ENCODE results near the gene FGGY.
A peak's percentile ranks its signal among the peaks of the same experiment; 100 is the strongest.
"Not testable (repeated sequence)": the region's sequence is repeated elsewhere in the genome, so short reads cannot be mapped to it uniquely, and the experiment has no call there.

The FGGY gene

GRCh38 chr1:59296358-59297256 is at the start of gene FGGY:
TSS of gene FGGY (plus strand) at chr1:59297094. CDS start at chr1:59321550, 24,456 bp downstream.
- DNase-seq = peak; percentile 96

- DNase-seq = no peak
Observed at GRCh38 chr1:59248758-59249157, 48.1 kb upstream of the FGGY start.

- DNase-seq = no peak
Observed at GRCh38 chr1:59249396-59250137, 47.3 kb upstream of the FGGY start.

GRCh38 chr1:59251061-59251460 is 45.8 kb upstream of the FGGY start:
- DNase-seq = not testable (repeated sequence)

GRCh38 chr1:59256429-59256828 is 40.5 kb upstream of the FGGY start:
- not testable (repeated sequence) for DNase-seq

- DNase-seq = no peak
Observed at GRCh38 chr1:59258412-59259032, 38.4 kb upstream of the FGGY start.

- DNase-seq = no peak
Observed at GRCh38 chr1:59261537-59261936, 35.4 kb upstream of the FGGY start.

- no peak for DNase-seq
Observed at GRCh38 chr1:59262631-59263030, 34.3 kb upstream of the FGGY start.

- no peak for DNase-seq
Observed at GRCh38 chr1:59263111-59263510, 33.8 kb upstream of the FGGY start.

- DNase-seq = no peak
Observed at GRCh38 chr1:59265622-59266021, 31.3 kb upstream of the FGGY start.

GRCh38 chr1:59266180-59266926 is 30.5 kb upstream of the FGGY start:
- no peak for DNase-seq

GRCh38 chr1:59266927-59267293 is 30.0 kb upstream of the FGGY start:
- DNase-seq = no peak

GRCh38 chr1:59268406-59268805 is 28.5 kb upstream of the FGGY start:
- DNase-seq = no peak

GRCh38 chr1:59271561-59272260 is 25.2 kb upstream of the FGGY start:
- DNase-seq = no peak

GRCh38 chr1:59272507-59272906 is 24.4 kb upstream of the FGGY start:
- no peak for DNase-seq

GRCh38 chr1:59276439-59276851 is 20.4 kb upstream of the FGGY start:
- no peak for DNase-seq

GRCh38 chr1:59278780-59279354 is 18.0 kb upstream of the FGGY start:
- no peak for DNase-seq

- no peak for DNase-seq
Observed at GRCh38 chr1:59279645-59280044, 17.2 kb upstream of the FGGY start.

GRCh38 chr1:59282951-59283350 is 13.9 kb upstream of the FGGY start:
- no peak for DNase-seq

- DNase-seq = no peak
Observed at GRCh38 chr1:59285691-59286090, 11.2 kb upstream of the FGGY start.

- DNase-seq = no peak
Observed at GRCh38 chr1:59288046-59288445, 8.8 kb upstream of the FGGY start.

- DNase-seq = no peak
Observed at GRCh38 chr1:59289570-59289969, 7.3 kb upstream of the FGGY start.

Measured in NCI-H2227 treated with DMSO at 0.1 percent for 48 hours (cell line).